HK-2 (cell line): Measurements from ENCODE around the gene BTBD9.

Experiments
- DNase-seq: peaks from one replicate; pipeline ENCODE4 v3.0.0-alpha.2; 2018; ENCODE audit not compliant: unreplicated experiment

BTBD9 gene

GRCh38 chr6:38481851-38482250 is 157.9 kb downstream of the BTBD9 start:
- DNase-seq = no peak

DNA sequence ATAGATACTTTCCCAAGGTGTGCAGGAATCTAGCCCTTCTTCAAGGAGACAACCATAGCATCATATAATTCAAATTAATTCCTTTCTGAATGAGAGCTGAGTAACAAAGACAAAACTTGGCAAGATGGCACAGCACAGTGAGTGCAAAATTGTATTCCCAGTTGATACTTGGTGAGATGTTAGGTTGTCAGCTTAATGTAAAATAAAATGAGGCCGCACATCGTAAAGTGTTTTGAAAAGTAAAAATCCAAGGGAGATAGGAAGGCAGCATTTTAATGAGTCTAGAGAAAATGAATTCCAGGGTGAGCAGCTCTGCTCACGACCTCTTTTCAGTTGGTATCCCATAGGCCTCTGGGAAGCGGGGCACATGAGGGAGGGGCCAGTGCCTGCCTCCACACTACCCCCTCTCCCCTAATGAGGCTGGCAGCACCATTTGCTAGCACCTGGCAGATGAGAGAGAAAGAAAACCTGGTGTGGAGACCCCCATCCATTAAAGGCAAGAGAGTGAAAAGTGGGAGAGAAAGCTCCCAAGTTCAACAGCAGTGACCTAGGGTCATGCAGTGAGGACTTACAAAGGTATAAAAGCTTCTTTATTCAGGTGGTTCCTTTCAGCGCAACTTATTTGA is 158.4 kb downstream of the BTBD9 start:
- DNase-seq = no peak

- DNase-seq = no peak
Measured at GRCh38 chr6:38480036-38480435, 159.7 kb downstream of the BTBD9 start.

- DNase-seq = no peak
Measured at GRCh38 chr6:38479331-38479730, 160.4 kb downstream of the BTBD9 start.

DNA sequence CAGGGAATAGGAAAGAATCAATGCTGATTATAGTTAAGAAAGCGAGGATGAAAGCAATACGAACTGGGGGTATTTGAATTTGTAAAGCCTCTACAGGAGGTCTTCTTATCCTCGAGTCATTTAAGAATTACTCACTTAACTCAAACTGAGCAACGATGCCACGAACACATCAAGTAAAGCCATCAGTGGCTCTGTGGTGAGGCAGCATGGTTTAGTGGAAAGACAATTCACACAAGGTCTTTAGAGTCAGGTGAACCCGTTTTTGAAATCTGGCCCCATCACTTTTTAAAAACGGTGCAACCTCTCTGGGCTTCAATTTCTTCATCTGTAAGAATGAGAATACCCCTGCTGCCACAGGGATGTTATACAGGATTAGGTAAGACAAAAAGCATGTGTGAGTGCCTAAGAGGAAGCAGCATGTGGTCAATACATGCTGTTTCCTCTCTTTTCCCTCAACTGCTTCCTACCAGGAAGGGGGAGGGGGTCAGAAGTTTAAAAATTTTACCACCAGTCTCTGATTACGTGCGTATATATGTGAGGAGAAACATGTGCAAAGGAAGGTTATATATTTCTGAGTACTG is 162.0 kb downstream of the BTBD9 start:
- no peak for DNase-seq

- DNase-seq = no peak
Measured at GRCh38 chr6:38476888-38477287, 162.8 kb downstream of the BTBD9 start.

- DNase-seq = no peak
Measured at GRCh38 chr6:38476141-38476540, 163.6 kb downstream of the BTBD9 start.

DNA sequence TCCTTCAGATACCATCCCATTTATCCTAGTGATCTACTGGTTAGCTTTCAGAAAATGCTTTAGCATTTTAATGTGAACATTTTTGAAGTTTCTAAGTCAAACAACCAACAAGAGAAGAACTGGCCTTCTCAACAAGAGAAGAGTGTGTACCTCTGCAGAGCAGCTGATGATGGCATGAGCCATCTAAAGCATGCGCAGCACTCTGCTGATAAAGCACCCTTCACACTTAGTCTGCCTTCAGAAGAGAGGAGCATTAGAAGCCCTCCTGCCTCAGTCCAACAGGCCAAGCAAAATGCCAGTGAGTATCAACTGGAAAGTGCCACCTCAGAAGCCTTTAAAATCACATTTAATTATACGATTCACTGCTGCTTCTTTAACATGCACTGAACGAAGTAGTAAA is 169.2 kb downstream of the BTBD9 start:
- DNase-seq = no peak

- DNase-seq = no peak
Measured at GRCh38 chr6:38467566-38467965, 172.2 kb downstream of the BTBD9 start.

DNA sequence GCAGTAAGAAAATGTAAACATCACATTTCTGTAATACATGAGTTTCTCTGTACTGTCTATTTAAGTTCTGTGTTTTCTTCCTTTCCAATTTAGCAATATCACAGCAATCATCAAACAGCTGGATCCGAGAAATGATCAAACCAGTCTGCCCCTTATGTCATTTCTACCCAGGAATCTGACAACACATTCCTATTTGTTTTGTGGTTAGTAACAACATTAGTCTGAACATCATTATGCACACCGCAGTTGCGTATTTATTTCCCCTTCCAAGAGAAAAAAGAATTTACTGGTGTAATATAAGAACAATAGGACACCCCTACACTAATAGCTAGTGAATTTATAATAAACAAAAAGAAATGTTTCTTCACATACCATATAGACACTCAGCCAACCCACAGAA is 179.5 kb downstream of the BTBD9 start:
- DNase-seq = no peak

DNA sequence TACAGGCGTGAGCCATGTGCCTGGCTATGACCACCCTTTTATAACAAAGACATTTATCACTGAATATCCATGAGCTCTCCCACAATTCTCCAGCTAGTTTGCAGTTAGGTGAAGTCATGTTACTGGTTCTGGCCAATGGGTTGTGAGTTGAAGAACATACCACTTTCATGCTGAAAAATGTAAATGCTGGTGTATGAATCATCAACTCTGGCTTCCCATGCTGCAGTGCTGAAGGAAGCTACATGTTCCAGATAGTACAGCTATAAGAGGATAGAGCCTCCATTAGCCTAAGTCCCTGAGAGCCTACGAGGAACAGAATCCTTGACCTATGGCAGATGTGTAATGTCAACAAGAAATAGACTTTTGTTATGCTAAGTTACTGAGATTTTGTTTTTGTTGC is 180.4 kb downstream of the BTBD9 start:
- no peak for DNase-seq

DNA sequence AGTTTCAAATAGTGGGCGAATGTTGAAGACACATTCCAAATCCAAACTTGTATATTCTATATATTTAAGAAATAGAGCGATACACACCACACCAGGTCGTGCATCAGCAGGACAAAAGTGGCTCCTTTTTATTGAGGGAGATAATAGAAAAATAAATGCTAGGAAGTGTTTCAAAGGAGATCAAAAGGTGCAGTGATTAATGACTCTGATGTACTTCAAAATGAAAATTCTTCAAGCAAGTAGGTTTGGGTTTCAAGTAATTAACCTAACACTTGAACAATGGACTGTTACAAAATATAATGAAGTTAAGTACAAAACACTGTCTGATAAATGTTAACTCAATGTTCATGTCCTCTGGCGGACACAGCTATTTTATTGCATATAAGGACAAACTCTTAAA is 185.9 kb downstream of the BTBD9 start:
- no peak for DNase-seq

GRCh38 chr6:38452816-38453660 is 186.7 kb downstream of the BTBD9 start:
- no peak for DNase-seq

- no peak for DNase-seq
Measured at GRCh38 chr6:38450717-38451116, 189.0 kb downstream of the BTBD9 start.

DNA sequence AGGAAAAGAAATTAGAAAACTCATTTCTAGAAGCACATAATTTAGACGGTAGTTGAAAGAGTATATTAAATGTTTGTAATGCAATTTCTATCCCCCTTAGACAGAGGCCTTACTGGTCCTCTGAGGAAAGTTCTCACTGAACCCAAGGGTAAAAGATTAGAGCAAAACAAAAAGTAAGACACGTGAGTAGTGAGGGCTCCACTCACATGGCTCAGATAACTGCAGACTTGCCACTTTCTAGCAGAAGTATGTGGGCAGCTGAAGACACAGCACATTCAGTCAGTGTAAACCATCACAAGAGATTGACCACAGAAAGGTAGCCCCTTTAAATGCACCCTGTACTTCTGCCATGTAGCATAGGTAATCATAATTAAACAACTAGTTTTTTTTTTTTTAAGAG is 193.8 kb downstream of the BTBD9 start:
- no peak for DNase-seq

DNA sequence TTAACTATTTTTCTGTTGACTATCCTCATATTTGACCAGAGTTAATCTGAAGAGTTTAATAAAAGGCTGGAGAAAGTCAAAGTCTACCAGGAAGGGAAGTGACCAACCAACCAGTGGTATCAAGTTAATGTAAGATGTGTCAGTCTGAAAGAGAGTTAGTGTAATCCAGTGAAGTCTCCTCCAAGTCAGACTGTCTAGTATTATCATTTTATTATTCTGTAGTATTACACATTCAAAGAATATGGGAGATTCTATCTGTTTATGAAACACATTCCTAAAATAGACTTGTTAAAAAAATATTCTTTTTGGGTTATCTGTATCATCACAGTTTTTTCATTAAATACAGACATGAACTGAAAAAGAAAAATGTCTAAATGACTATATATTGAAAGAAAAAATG is 194.4 kb downstream of the BTBD9 start:
- no peak for DNase-seq

DNA sequence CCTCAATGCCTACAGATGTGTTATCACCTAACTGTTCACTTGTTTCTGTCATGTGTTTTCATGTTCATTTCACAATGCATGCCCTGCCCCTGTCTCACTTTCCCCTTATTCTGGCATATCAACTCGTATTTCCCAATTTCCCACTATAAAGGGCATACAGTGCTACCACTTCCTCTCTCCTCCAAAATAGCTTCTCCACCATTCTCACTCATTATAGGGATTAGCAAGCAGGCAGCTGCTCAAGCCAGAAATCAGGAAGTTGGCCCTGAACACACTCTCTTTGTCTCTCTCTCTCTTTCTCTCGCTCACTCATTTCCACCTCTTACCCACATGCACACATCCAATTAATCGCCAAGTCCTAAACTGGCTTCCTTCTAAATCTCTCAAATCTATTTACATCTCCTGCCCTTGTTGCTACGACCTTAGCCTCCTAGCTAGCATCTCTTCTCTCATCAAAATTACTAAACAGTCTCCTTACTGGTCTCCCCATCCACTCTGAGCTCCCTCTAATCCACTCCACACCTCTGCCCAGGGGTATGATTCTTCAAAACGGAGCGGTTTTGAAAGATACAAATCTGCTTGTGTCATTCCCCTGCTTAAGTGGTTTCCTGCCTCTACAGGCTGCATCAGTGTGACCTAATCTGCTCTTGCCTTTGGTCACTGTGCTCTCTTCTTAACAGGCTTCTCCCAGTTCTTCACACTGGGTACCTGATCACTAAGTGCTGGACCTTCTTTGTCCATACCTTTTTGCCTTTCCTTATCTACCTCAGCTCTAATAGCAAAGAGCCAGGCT is 196.2 kb downstream of the BTBD9 start:
- DNase-seq = no peak

- DNase-seq = no peak
Measured at GRCh38 chr6:38438097-38438496, 201.6 kb downstream of the BTBD9 start.

DNA sequence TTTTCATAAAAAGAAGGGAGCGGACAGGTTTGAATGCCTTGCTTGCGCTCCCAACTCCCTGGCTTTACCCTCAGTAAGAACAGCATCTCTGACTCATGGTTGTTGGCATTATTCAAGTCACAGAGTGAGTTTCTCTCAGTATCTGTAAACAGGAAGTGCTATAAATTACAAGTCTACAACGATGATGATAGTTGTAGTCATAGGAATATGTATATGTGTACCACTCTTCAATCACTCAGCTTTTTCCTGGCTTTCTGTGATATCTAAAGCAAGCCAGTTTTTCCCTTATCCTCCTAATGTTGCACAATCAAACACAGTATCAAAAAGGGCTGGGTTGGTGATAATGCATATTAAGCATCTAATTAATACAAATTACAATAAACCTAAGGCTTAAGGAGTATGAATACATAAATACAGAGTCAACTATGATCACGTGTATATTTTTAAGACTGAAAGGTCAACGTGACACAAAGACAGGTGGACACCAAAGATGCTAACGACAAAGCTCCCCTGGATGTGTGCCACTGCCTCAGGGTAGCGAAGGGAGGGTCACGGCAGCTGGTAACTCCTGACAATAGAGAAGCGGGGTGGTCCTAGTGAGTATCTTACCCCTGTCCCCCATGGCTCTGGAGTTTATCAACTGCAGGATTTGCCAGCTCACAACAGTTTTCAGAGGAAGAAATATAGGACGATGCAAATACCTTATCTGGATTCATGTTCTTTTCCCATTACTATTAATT is 202.8 kb downstream of the BTBD9 start:
- DNase-seq = no peak

GRCh38 chr6:38435330-38435729 is 204.4 kb downstream of the BTBD9 start:
- DNase-seq = no peak

DNA sequence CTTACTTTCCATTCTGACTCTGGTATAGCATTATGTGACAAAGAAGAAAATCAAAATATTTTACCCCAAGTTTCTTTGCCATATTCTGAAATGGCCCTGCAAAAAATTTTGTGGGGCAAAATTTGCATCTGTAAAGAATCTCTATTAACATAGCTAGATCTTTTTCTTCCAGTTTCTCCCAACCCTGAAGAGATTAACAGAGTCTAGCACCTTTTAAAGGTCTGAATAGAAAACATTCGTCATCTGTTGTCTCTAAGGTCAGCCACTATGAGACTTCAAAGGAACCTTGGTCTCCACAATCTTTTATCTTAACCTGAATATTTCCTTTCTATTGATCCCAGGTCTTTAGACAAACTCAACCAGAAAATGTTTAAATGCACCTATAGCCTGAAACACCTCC is 205.7 kb downstream of the BTBD9 start:
- DNase-seq = no peak

GRCh38 chr6:38432479-38432878 is 207.2 kb downstream of the BTBD9 start:
- no peak for DNase-seq
